ENCODE measurements around the gene HGFAC. TPM values are rescaled to one million over a fixed set of nuclear protein-coding genes. Genes with fewer than 3 reads are reported as not detected.
A peak's percentile ranks its signal among the peaks of the same experiment; 100 is the strongest.

Gene HGFAC
- total and polyA plus RNA-seq, 2 of the 13 experiments (the other 11 are each of a cell fraction or from before 2014, with no cell fraction given) = 8.5 to 63.6 TPM

DNA sequence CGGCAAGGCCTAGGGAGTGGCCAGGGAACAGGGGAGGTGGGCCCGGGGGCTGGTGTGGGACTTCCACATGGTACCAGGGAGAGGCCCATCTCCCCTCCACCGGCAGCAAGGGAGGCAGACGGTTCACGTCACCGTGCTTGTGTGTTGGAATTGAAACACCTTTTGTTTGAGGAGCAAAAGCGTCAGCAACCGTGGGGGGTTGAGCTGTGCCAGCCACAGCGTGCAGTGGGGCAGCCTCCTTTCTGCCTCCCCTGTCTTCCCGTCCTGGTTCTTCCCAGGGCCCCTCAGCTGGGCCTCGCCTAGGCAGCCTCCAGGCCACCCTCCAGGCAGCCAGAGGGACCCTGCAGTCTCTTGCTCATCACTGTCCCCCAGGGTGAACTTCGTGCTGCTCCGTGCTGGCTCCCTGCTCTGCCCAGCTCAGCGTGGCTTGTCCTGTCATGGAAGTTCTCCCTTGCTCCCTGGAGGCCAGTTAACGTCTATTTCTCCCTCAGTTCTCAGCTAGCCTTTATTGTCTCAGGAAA, 32.1 kb upstream of the HGFAC start (continued):
- TF ChIP-seq ZNF550 (CRISPR knock-in tag; IDR thresholded peaks at IDR 0.05; ENCODE audit: borderline replicate concordance) (no peak), ZNF292 (CRISPR knock-in tag; IDR thresholded peaks at IDR 0.05; ENCODE audit: borderline replicate concordance, low read depth) (peak; percentile 34; the same call in 1 of the 2 replicates), ZNF224 (CRISPR knock-in tag; IDR thresholded peaks at IDR 0.05) (no peak), KDM5A (IDR thresholded peaks at IDR 0.05; ENCODE audit: borderline replicate concordance, low read length) (no peak), ZNF570 (CRISPR knock-in tag; IDR thresholded peaks at IDR 0.05; ENCODE audit: borderline replicate concordance) (no peak), KAT2B (IDR thresholded peaks at IDR 0.05; ENCODE audit: borderline replicate concordance, low read depth, low read length) (no peak), SCMH1 (CRISPR knock-in tag; IDR thresholded peaks at IDR 0.05; ENCODE audit: borderline replicate concordance) (no peak), CCDC6 (CRISPR knock-in tag; IDR thresholded peaks at IDR 0.05) (no peak), ZNF607 (CRISPR knock-in tag; IDR thresholded peaks at IDR 0.05; ENCODE audit: borderline replicate concordance) (no peak), ZSCAN22 (CRISPR knock-in tag; IDR thresholded peaks at IDR 0.05) (no peak), ZNF83 (CRISPR knock-in tag; IDR thresholded peaks at IDR 0.05; ENCODE audit: borderline replicate concordance) (no peak), ZNF737 (CRISPR knock-in tag; IDR thresholded peaks at IDR 0.05; ENCODE audit: borderline replicate concordance) (no peak), POLR2AphosphoS2 (IDR thresholded peaks at IDR 0.05; ENCODE audit: low read depth, low read length) (no peak), ZFP36L2 (CRISPR knock-in tag; IDR thresholded peaks at IDR 0.05) (no peak)
- TF ChIP-seq, protein P1, sequence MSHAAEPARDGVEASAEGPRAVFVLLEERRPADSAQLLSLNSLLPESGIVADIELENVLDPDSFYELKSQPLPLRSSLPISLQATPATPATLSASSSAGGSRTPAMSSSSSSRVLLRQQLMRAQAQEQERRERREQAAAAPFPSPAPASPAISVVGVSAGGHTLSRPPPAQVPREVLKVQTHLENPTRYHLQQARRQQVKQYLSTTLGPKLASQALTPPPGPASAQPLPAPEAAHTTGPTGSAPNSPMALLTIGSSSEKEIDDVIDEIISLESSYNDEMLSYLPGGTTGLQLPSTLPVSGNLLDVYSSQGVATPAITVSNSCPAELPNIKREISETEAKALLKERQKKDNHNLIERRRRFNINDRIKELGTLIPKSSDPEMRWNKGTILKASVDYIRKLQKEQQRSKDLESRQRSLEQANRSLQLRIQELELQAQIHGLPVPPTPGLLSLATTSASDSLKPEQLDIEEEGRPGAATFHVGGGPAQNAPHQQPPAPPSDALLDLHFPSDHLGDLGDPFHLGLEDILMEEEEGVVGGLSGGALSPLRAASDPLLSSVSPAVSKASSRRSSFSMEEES (CRISPR knock-in tag; IDR thresholded peaks at IDR 0.05) = no peak
- TF ChIP-seq, protein P2, sequence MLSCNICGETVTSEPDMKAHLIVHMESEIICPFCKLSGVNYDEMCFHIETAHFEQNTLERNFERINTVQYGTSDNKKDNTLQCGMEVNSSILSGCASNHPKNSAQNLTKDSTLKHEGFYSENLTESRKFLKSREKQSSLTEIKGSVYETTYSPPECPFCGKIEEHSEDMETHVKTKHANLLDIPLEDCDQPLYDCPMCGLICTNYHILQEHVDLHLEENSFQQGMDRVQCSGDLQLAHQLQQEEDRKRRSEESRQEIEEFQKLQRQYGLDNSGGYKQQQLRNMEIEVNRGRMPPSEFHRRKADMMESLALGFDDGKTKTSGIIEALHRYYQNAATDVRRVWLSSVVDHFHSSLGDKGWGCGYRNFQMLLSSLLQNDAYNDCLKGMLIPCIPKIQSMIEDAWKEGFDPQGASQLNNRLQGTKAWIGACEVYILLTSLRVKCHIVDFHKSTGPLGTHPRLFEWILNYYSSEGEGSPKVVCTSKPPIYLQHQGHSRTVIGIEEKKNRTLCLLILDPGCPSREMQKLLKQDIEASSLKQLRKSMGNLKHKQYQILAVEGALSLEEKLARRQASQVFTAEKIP (CRISPR knock-in tag; IDR thresholded peaks at IDR 0.05; ENCODE audit: borderline replicate concordance) = no peak
- TF ChIP-seq, protein P3, sequence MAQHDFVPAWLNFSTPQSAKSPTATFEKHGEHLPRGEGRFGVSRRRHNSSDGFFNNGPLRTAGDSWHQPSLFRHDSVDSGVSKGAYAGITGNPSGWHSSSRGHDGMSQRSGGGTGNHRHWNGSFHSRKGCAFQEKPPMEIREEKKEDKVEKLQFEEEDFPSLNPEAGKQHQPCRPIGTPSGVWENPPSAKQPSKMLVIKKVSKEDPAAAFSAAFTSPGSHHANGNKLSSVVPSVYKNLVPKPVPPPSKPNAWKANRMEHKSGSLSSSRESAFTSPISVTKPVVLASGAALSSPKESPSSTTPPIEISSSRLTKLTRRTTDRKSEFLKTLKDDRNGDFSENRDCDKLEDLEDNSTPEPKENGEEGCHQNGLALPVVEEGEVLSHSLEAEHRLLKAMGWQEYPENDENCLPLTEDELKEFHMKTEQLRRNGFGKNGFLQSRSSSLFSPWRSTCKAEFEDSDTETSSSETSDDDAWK (CRISPR knock-in tag; IDR thresholded peaks at IDR 0.05) = no peak
- TF ChIP-seq, protein P4, sequence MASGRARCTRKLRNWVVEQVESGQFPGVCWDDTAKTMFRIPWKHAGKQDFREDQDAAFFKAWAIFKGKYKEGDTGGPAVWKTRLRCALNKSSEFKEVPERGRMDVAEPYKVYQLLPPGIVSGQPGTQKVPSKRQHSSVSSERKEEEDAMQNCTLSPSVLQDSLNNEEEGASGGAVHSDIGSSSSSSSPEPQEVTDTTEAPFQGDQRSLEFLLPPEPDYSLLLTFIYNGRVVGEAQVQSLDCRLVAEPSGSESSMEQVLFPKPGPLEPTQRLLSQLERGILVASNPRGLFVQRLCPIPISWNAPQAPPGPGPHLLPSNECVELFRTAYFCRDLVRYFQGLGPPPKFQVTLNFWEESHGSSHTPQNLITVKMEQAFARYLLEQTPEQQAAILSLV (CRISPR knock-in tag; IDR thresholded peaks at IDR 0.05; ENCODE audit: borderline replicate concordance) = no peak
- TF ChIP-seq, protein P5, sequence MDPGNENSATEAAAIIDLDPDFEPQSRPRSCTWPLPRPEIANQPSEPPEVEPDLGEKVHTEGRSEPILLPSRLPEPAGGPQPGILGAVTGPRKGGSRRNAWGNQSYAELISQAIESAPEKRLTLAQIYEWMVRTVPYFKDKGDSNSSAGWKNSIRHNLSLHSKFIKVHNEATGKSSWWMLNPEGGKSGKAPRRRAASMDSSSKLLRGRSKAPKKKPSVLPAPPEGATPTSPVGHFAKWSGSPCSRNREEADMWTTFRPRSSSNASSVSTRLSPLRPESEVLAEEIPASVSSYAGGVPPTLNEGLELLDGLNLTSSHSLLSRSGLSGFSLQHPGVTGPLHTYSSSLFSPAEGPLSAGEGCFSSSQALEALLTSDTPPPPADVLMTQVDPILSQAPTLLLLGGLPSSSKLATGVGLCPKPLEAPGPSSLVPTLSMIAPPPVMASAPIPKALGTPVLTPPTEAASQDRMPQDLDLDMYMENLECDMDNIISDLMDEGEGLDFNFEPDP (CRISPR knock-in tag; conservative IDR thresholded peaks at IDR 0.05) = no peak
- TF ChIP-seq, protein P6, sequence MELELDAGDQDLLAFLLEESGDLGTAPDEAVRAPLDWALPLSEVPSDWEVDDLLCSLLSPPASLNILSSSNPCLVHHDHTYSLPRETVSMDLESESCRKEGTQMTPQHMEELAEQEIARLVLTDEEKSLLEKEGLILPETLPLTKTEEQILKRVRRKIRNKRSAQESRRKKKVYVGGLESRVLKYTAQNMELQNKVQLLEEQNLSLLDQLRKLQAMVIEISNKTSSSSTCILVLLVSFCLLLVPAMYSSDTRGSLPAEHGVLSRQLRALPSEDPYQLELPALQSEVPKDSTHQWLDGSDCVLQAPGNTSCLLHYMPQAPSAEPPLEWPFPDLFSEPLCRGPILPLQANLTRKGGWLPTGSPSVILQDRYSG (CRISPR knock-in tag; IDR thresholded peaks at IDR 0.05) = no peak

Data from HepG2 (cell line).